BE2C (cell line): Measurements from ENCODE around the gene KCNK4.

Experiments
- DNase-seq: peaks from one replicate; pipeline ENCODE4 v3.0.0-alpha.2; 2020
- H3K27me3 ChIP-seq: fragments of 250-450 bp; sonication (Bioruptor Pico); 2 replicates; pipeline ENCODE4 v1.5.1; 2020; ENCODE audit warnings: mild to moderate bottlenecking
- H3K36me3 ChIP-seq: fragments of 250-450 bp; sonication (Bioruptor Pico); 2 replicates; pipeline ENCODE4 v1.5.1; 2020; ENCODE audit warnings: mild to moderate bottlenecking
- H3K4me1 ChIP-seq: fragments of 250-450 bp; sonication (Bioruptor Pico); 2 replicates; pipeline ENCODE4 v1.5.1; 2020
- H3K4me3 ChIP-seq: 2 replicates; pipeline ENCODE4 v1.5.1; 2011; ENCODE audit warnings: low read depth, low read length
- H3K9me3 ChIP-seq: fragments of 250-450 bp; sonication (Bioruptor Pico); 2 replicates; pipeline ENCODE4 v1.5.1; 2020
- CTCF ChIP-seq: IDR thresholded peaks from 2 replicates; pipeline ENCODE4 v1.5.1; 2012; ENCODE audit warnings: mild to moderate bottlenecking, low read depth, low read length

The KCNK4 gene

GRCh38 chr11:64252003-64252872, 38.9 kb upstream of the KCNK4 start:
- no peaks in the 10 kb centered on the region; the same call in 1 of the 2 replicates for H3K4me1 ChIP-seq
- H3K36me3 ChIP-seq, result no peaks in the 10 kb centered on the region
- DNase-seq, result no peak
- peak overlapping the region; percentile 70 for H3K4me3 ChIP-seq
- H3K27me3 ChIP-seq, result no peaks in the 10 kb centered on the region
- TF ChIP-seq CTCF, result peak; percentile 20
- no peaks in the 10 kb centered on the region for H3K9me3 ChIP-seq

- no peak for DNase-seq
- Histone ChIP-seq H3K36me3 (no peaks in the 10 kb centered on the region), H3K27me3 (no peaks in the 10 kb centered on the region), H3K4me3 (no peak overlapping the region), H3K4me1 (no peaks in the 10 kb centered on the region), H3K9me3 (no peaks in the 10 kb centered on the region)
- TF ChIP-seq CTCF, result no peak
These were observed 38.1 kb upstream of the KCNK4 start for GRCh38 chr11:64253043-64253442.

- Histone ChIP-seq H3K36me3 (peaks cover 2% of the 10 kb centered on the region; the same call in 1 of the 2 replicates), H3K4me3 (no peak overlapping the region), H3K4me1 (no peaks in the 10 kb centered on the region), H3K9me3 (no peaks in the 10 kb centered on the region), H3K27me3 (no peaks in the 10 kb centered on the region)
- no peak for DNase-seq
- no peak for TF ChIP-seq CTCF
These were observed 37.6 kb upstream of the KCNK4 start for GRCh38 chr11:64253481-64253880.

GRCh38 chr11:64254326-64254725, 36.8 kb upstream of the KCNK4 start:
- Histone ChIP-seq H3K4me1 (no peaks in the 10 kb centered on the region), H3K36me3 (peaks cover 3% of the 10 kb centered on the region; the same call in 1 of the 2 replicates), H3K9me3 (no peaks in the 10 kb centered on the region), H3K27me3 (no peaks in the 10 kb centered on the region), H3K4me3 (no peak overlapping the region)
- TF ChIP-seq CTCF, result no peak
- no peak for DNase-seq

GRCh38 chr11:64255135-64256128, 35.7 kb upstream of the KCNK4 start:
- H3K9me3 ChIP-seq, result no peaks in the 10 kb centered on the region
- H3K36me3 ChIP-seq, result peaks cover 3% of the 10 kb centered on the region; the same call in 1 of the 2 replicates
- TF ChIP-seq CTCF, result no peak
- DNase-seq, result no peak
- H3K4me3 ChIP-seq, result no peak overlapping the region
- no peaks in the 10 kb centered on the region for H3K27me3 ChIP-seq
- H3K4me1 ChIP-seq, result no peaks in the 10 kb centered on the region
